Loucy (cell line): ENCODE results near the gene GABBR1.

Experiments used
- H2AFZ ChIP-seq: fragments of 200-600 bp; sonication (generic); 2 replicates; pipeline ENCODE4 v1.6.0; 2016; ENCODE audit warnings: antibody characterized with exemption, mild to moderate bottlenecking, low read length, moderate library complexity
- H3F3A ChIP-seq: fragments of 200-600 bp; 2 replicates; pipeline ENCODE4 v1.6.0; 2016; ENCODE audit warnings: antibody characterized with exemption, low read depth, mild to moderate bottlenecking
- H3K27me3 ChIP-seq: fragments of 200-600 bp; sonication (generic); 2 replicates; pipeline ENCODE4 v1.6.1; 2014; ENCODE audit warnings: low read length, mild to moderate bottlenecking; ENCODE audit not compliant: insufficient read depth, poor library complexity, severe bottlenecking
- H3K36me3 ChIP-seq: fragments of 200-600 bp; sonication (generic); 2 replicates; pipeline ENCODE4 v1.6.1; 2016; ENCODE audit warnings: low read length; ENCODE audit not compliant: insufficient read depth
- H3K4me1 ChIP-seq: fragments of 200-600 bp; sonication (generic); 2 replicates; pipeline ENCODE4 v1.5.1; 2014; ENCODE audit warnings: low read length, mild to moderate bottlenecking; ENCODE audit not compliant: insufficient read depth, poor library complexity, severe bottlenecking
- H3K4me2 ChIP-seq: fragments of 200-600 bp; sonication (generic); 2 replicates; pipeline ENCODE4 v1.6.0; 2014; ENCODE audit warnings: antibody characterized with exemption, low read length, low read depth, mild to moderate bottlenecking; ENCODE audit not compliant: poor library complexity, severe bottlenecking
- H3K4me3 ChIP-seq: fragments of 200-600 bp; sonication (generic); 2 replicates; pipeline ENCODE4 v1.5.1; 2014; ENCODE audit warnings: low read length, mild to moderate bottlenecking, mixed read lengths; ENCODE audit not compliant: poor library complexity, severe bottlenecking
- H3K79me2 ChIP-seq: fragments of 200-600 bp; sonication (generic); 2 replicates; pipeline ENCODE4 v1.6.1; 2014; ENCODE audit warnings: low read length; ENCODE audit not compliant: insufficient read depth
- H3K9ac ChIP-seq: fragments of 200-600 bp; sonication (generic); 2 replicates; pipeline ENCODE4 v1.6.0; 2014; ENCODE audit warnings: mild to moderate bottlenecking, low read depth, low read length, moderate library complexity; ENCODE audit not compliant: poor library complexity, severe bottlenecking
- H3K9me2 ChIP-seq: fragments of 200-600 bp; sonication (generic); replicated peaks from 2 replicates; pipeline ENCODE4 v1.6.1; 2016; ENCODE audit warnings: low read depth, low read length, mixed read lengths
- H3K9me3 ChIP-seq: fragments of 200-600 bp; sonication (generic); 2 replicates; pipeline ENCODE4 v1.6.1; 2014; ENCODE audit warnings: mild to moderate bottlenecking, antibody characterized with exemption, low read length, low read depth; ENCODE audit not compliant: insufficient read depth
- H4K20me1 ChIP-seq: fragments of 200-600 bp; sonication (generic); 2 replicates; pipeline ENCODE4 v1.6.0; 2014; ENCODE audit warnings: antibody characterized with exemption, low read length, mild to moderate bottlenecking; ENCODE audit not compliant: insufficient read depth, poor library complexity, severe bottlenecking
- EZH2phosphoT487 ChIP-seq: fragments of 200-600 bp; IDR thresholded peaks from 2 replicates; pipeline ENCODE4 v1.6.1; 2018; ENCODE audit warnings: antibody characterized with exemption, mild to moderate bottlenecking, moderate library complexity, borderline replicate concordance
- TF ChIP-seq, protein P1 (sequence below): fragments of 200-600 bp; sonication (generic); conservative IDR thresholded peaks from 2 replicates; pipeline ENCODE4 v1.5.1; 2014; ENCODE audit warnings: mild to moderate bottlenecking, antibody characterized with exemption, low read length

Gene GABBR1

DNA sequence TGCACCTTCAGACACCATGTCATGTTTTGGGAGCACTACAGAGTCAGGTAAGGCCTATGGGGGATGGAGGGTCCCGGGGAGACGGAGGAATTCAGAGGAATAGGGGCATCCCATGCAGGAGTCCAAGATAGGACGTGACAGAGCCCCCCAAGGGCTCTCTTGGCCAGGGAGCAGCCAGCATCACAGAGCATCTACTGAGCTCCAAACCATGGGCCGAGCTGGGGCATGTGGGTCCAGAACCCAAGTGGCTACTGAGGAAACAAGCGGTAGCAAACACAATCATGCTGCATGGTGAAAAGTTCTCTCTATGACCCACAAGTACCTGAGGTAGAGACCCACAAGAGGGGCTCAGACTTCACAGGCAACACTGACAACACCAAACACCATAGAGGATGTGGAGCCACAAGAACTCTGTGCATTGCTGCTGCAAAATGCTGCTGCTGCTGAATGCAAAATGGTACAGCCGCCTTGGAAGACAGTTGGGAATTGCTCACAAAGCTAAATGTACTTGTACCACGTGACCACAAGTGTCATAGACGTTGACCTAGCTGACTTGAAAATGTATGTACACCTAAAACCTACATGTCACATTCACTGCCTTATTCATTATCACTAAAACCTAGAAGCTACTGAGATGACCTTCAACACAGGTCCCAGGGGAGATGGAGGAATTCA, 111.8 kb downstream of the GABBR1 start:
- Histone ChIP-seq H3K4me3 (peak overlapping the region; percentile 12), H3K4me2 (peak overlapping the region; percentile 63), H3K9ac (peak overlapping the region; percentile 55), H3K9me2 (no peaks in the 10 kb centered on the region), H4K20me1 (no peaks in the 10 kb centered on the region), H3K79me2 (no peaks in the 10 kb centered on the region), H2AFZ (no peak overlapping the region), H3K36me3 (no peaks in the 10 kb centered on the region), H3K27me3 (no peaks in the 10 kb centered on the region), H3K9me3 (peaks cover 5% of the 10 kb centered on the region; the same call in 1 of the 2 replicates), H3K4me1 (peaks cover 66% of the 10 kb centered on the region), H3F3A (peaks cover 16% of the 10 kb centered on the region)
- no peak for TF ChIP-seq EZH2phosphoT487
- TF ChIP-seq, protein P1, sequence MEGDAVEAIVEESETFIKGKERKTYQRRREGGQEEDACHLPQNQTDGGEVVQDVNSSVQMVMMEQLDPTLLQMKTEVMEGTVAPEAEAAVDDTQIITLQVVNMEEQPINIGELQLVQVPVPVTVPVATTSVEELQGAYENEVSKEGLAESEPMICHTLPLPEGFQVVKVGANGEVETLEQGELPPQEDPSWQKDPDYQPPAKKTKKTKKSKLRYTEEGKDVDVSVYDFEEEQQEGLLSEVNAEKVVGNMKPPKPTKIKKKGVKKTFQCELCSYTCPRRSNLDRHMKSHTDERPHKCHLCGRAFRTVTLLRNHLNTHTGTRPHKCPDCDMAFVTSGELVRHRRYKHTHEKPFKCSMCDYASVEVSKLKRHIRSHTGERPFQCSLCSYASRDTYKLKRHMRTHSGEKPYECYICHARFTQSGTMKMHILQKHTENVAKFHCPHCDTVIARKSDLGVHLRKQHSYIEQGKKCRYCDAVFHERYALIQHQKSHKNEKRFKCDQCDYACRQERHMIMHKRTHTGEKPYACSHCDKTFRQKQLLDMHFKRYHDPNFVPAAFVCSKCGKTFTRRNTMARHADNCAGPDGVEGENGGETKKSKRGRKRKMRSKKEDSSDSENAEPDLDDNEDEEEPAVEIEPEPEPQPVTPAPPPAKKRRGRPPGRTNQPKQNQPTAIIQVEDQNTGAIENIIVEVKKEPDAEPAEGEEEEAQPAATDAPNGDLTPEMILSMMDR = no peak

DNA sequence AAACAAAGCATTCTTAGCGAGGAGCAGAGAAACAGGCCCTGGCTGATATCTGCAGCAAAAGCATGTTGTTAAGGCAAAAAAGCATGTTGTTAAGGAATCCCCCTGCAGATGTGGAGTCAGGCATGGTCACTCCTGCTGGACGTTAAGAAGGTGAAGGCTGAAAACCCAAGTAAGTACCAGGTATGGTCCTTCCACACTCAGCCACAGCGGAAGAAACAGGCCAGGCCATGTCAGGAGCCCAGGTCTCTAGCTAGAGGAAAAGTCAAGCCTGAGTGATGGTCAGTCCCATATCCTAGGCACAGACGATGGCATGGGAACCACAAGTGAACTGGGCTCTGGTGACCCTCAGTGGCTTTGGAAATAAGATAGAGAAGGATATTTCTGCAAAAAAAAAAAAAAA, 112.8 kb downstream of the GABBR1 start:
- TF ChIP-seq, protein P1 = no peak
- TF ChIP-seq EZH2phosphoT487 = no peak
- Histone ChIP-seq H3K4me2 (peak overlapping the region; percentile 63), H3K27me3 (no peaks in the 10 kb centered on the region)

DNA sequence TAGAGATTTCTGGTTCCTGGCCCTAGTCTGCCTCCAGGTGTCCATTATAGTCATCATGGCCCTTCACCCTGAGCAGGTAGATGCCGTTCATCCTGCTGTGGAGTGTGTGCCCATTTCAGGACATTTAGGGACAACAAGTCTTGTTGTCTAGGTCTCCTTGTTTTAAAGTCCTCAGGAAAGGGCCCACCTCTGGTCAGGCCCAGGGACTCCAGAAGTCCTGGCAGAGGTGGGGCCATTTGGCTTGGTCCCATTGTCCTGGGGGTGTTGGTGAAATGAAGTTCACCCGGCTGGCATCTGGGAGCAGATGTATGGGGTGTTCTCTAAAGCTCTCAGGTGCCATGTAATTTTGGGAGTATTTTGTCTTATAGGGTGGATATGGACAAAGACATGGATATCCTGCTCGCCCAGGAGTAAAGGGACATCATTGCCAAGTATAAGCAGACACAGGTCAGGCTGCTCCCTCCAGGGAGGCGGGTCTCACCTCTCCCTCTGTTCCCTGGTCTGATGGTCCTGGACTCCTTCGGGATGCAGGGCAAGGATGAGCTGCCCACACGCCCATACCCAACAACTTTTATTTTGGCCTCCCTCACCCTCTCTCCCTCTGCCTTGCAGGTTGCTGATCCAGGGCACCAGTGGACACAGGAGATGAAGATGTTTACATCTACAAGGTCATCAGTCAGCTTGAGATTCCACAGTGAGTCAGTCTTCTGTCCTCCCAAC, 113.5 kb downstream of the GABBR1 start:
- Histone ChIP-seq H3K4me3 (no peak overlapping the region), H3K27me3 (no peaks in the 10 kb centered on the region), H3K4me2 (no peak overlapping the region), H3K9me3 (peaks cover 5% of the 10 kb centered on the region; the same call in 1 of the 2 replicates), H3K79me2 (no peaks in the 10 kb centered on the region), H4K20me1 (no peaks in the 10 kb centered on the region), H3K9me2 (no peaks in the 10 kb centered on the region), H3K4me1 (peaks cover 54% of the 10 kb centered on the region), H2AFZ (no peak overlapping the region), H3K9ac (peak overlapping the region; percentile 55), H3K36me3 (no peaks in the 10 kb centered on the region), H3F3A (peaks cover 9% of the 10 kb centered on the region)
- TF ChIP-seq EZH2phosphoT487 = no peak
- TF ChIP-seq, protein P1 = no peak

More for the DNA sequence above, 112.8 kb downstream of the GABBR1 start:
- no peaks in the 10 kb centered on the region for H4K20me1 ChIP-seq
- H2AFZ ChIP-seq = no peak overlapping the region
- no peak overlapping the region for H3K4me3 ChIP-seq
- peaks cover 16% of the 10 kb centered on the region for H3F3A ChIP-seq
- H3K9ac ChIP-seq = peak overlapping the region; percentile 55
- H3K36me3 ChIP-seq = no peaks in the 10 kb centered on the region
- H3K9me2 ChIP-seq = no peaks in the 10 kb centered on the region
- H3K79me2 ChIP-seq = no peaks in the 10 kb centered on the region
- peaks cover 62% of the 10 kb centered on the region for H3K4me1 ChIP-seq
- peaks cover 5% of the 10 kb centered on the region; the same call in 1 of the 2 replicates for H3K9me3 ChIP-seq
